ENCODE data around the gene PDPK1. TPM values are rescaled to one million over a fixed set of nuclear protein-coding genes. Genes with fewer than 3 reads are reported as not detected.
"Not testable (repeated sequence)": the region's sequence is repeated elsewhere in the genome, so short reads cannot be mapped to it uniquely, and the experiment has no call there.

PDPK1 gene
- total RNA-seq, 4 donors from 2014 or later, result 30.8 to 43.1 (median 36.5) TPM

- Histone ChIP-seq H3K36me3 (peaks cover 0 to 4% of the 10 kb centered on the region in 2 donors), H3K27ac (peak overlapping the region in 3 of 4 donors; percentile 61 to 88 (median 62)), H3K27me3 (no peaks in the 10 kb centered on the region), H3K4me3 (no peak overlapping the region), H3K9me3 (no peaks in the 10 kb centered on the region), H3K4me1 (peaks cover 0 to 58% (median 20%) of the 10 kb centered on the region in 3 donors)
- TF ChIP-seq POLR2AphosphoS5 (IDR thresholded peaks at IDR 0.05), result peak; percentile 2
- no peak for TF ChIP-seq POLR2A (IDR thresholded peaks at IDR 0.05)
- no peak for ATAC-seq
- 30 to 67% methylated on average over 1 to 2 of the region's 9 CpGs for WGBS, 2 donors (ENCODE audit: low coverage in 1 of 2)
These were observed 2.2 kb upstream of the PDPK1 start for GRCh38 chr16:2535625-2536013.

GRCh38 chr16:2539192-2539844 is 1.5 kb downstream of the PDPK1 start:
- Histone ChIP-seq H3K27ac (peak overlapping the region in 1 of 4 donors; percentile 84), H3K4me1 (peaks cover 0 to 52% (median 20%) of the 10 kb centered on the region in 3 donors), H3K4me3 (peak overlapping the region in 1 of 2 donors; percentile 74)
- not testable (repeated sequence) for H3K27me3 ChIP-seq, H3K36me3 ChIP-seq, ATAC-seq, H3K9me3 ChIP-seq
- 77 to 84% methylated on average over 11 to 20 of the region's 24 CpGs for WGBS, 2 donors (ENCODE audit: low coverage in 1 of 2)

GRCh38 chr16:2539845-2540458 is 2.1 kb downstream of the PDPK1 start:
- Histone ChIP-seq H3K4me1 (peaks cover 0 to 52% (median 20%) of the 10 kb centered on the region in 3 donors), H3K27ac (peak overlapping the region in 2 of 4 donors; percentile 17 to 84)
- WGBS, 2 donors (ENCODE audit: low coverage in 1 of 2), result 0 to 56% methylated on average over 3 to 6 of the region's 14 CpGs
- H3K36me3 ChIP-seq, H3K9me3 ChIP-seq, H3K27me3 ChIP-seq, H3K4me3 ChIP-seq, ATAC-seq: not testable (repeated sequence)
- TF ChIP-seq CTCF (IDR thresholded peaks at IDR 0.05), result peak in 2 of 4 experiments; percentile 14 to 54

GRCh38 chr16:2540912-2541311 is 3.1 kb downstream of the PDPK1 start:
- not testable (repeated sequence) for H3K9me3 ChIP-seq, H3K36me3 ChIP-seq, H3K4me3 ChIP-seq, ATAC-seq, H3K27ac ChIP-seq, H3K27me3 ChIP-seq
- peaks cover 0 to 51% (median 22%) of the 10 kb centered on the region in 3 donors for H3K4me1 ChIP-seq
- WGBS, 2 donors (ENCODE audit: low coverage in 1 of 2), result 43 to 60% methylated on average over 1 of the region's 4 CpGs

GRCh38 chr16:2541409-2541808 is 3.6 kb downstream of the PDPK1 start:
- H3K36me3 ChIP-seq, H3K27me3 ChIP-seq, H3K27ac ChIP-seq, H3K4me3 ChIP-seq, H3K9me3 ChIP-seq, ATAC-seq: not testable (repeated sequence)
- peaks cover 0 to 51% (median 27%) of the 10 kb centered on the region in 3 donors for H3K4me1 ChIP-seq
- WGBS, 2 donors (ENCODE audit: low coverage in 1 of 2), result 53% methylated on average over 4 of the region's 6 CpGs; no CpG with 5 or more reads in 1 of the 2 donors

- not testable (repeated sequence) for H3K9me3 ChIP-seq, H3K36me3 ChIP-seq, ATAC-seq, H3K4me3 ChIP-seq, H3K27ac ChIP-seq, H3K27me3 ChIP-seq
- WGBS, 2 donors (ENCODE audit: low coverage in 1 of 2), result 68 to 79% methylated on average over 7 of the region's 14 CpGs
- peaks cover 0 to 42% (median 26%) of the 10 kb centered on the region in 3 donors for H3K4me1 ChIP-seq
These were observed 6.0 kb downstream of the PDPK1 start for GRCh38 chr16:2543771-2544170.

- not testable (repeated sequence) for H3K9me3 ChIP-seq, H3K27me3 ChIP-seq, H3K36me3 ChIP-seq, H3K27ac ChIP-seq, ATAC-seq, H3K4me3 ChIP-seq
- H3K4me1 ChIP-seq, result peaks cover 0 to 11% (median 8%) of the 10 kb centered on the region in 3 donors
- no CpG with 5 or more reads among the region's 14 CpGs for WGBS, 2 donors (ENCODE audit: low coverage in 1 of 2)
These were observed 12.6 kb downstream of the PDPK1 start for GRCh38 chr16:2550283-2550878.

GRCh38 chr16:2551420-2551889 is 13.6 kb downstream of the PDPK1 start:
- not testable (repeated sequence) for H3K4me3 ChIP-seq, ATAC-seq, H3K9me3 ChIP-seq, H3K27me3 ChIP-seq, H3K27ac ChIP-seq, H3K36me3 ChIP-seq, H3K4me1 ChIP-seq
- WGBS, 2 donors (ENCODE audit: low coverage in 1 of 2), result 70% methylated on average over 11 of the region's 17 CpGs; no CpG with 5 or more reads in 1 of the 2 donors

- no CpG with 5 or more reads among the region's 13 CpGs for WGBS, 2 donors (ENCODE audit: low coverage in 1 of 2)
- ATAC-seq, result peak; percentile 33
- H3K36me3 ChIP-seq, result not testable (repeated sequence)
These were observed 17.0 kb downstream of the PDPK1 start for GRCh38 chr16:2554709-2555425.

GRCh38 chr16:2557150-2557549 is 19.3 kb downstream of the PDPK1 start:
- not testable (repeated sequence) for ATAC-seq, H3K4me1 ChIP-seq, H3K36me3 ChIP-seq, H3K27me3 ChIP-seq, H3K27ac ChIP-seq, H3K9me3 ChIP-seq, H3K4me3 ChIP-seq
- no CpG with 5 or more reads among the region's 15 CpGs for WGBS, 2 donors (ENCODE audit: low coverage in 1 of 2)

More at GRCh38 chr16:2554709-2555425, 17.0 kb downstream of the PDPK1 start:
- not testable (repeated sequence) for H3K27me3 ChIP-seq, H3K4me3 ChIP-seq, H3K9me3 ChIP-seq, H3K27ac ChIP-seq, H3K4me1 ChIP-seq

- H3K4me3 ChIP-seq, H3K36me3 ChIP-seq, H3K27me3 ChIP-seq, H3K4me1 ChIP-seq, H3K27ac ChIP-seq, H3K9me3 ChIP-seq: not testable (repeated sequence)
- 20% methylated on average over 2 of the region's 17 CpGs; no CpG with 5 or more reads in 1 of the 2 donors for WGBS, 2 donors (ENCODE audit: low coverage in 1 of 2)
- peak; percentile 59 for ATAC-seq
These were observed 22.4 kb downstream of the PDPK1 start for GRCh38 chr16:2560131-2560797.

Measured in gastroesophageal sphincter (tissue), 4 donors.